GM04504 (cell line): ENCODE measurements around the gene CYTH2.
"Not testable (repeated sequence)": the region's sequence is repeated elsewhere in the genome, so short reads cannot be mapped to it uniquely, and the experiment has no call there.

Experiments
- DNase-seq: peaks from one replicate; pipeline ENCODE4 v3.0.0-alpha.2; 2012; ENCODE audit warnings: low read depth

Gene CYTH2

GRCh38 chr19:48477698-48478338 is 8.6 kb downstream of the CYTH2 start:
- no peak for DNase-seq

DNA sequence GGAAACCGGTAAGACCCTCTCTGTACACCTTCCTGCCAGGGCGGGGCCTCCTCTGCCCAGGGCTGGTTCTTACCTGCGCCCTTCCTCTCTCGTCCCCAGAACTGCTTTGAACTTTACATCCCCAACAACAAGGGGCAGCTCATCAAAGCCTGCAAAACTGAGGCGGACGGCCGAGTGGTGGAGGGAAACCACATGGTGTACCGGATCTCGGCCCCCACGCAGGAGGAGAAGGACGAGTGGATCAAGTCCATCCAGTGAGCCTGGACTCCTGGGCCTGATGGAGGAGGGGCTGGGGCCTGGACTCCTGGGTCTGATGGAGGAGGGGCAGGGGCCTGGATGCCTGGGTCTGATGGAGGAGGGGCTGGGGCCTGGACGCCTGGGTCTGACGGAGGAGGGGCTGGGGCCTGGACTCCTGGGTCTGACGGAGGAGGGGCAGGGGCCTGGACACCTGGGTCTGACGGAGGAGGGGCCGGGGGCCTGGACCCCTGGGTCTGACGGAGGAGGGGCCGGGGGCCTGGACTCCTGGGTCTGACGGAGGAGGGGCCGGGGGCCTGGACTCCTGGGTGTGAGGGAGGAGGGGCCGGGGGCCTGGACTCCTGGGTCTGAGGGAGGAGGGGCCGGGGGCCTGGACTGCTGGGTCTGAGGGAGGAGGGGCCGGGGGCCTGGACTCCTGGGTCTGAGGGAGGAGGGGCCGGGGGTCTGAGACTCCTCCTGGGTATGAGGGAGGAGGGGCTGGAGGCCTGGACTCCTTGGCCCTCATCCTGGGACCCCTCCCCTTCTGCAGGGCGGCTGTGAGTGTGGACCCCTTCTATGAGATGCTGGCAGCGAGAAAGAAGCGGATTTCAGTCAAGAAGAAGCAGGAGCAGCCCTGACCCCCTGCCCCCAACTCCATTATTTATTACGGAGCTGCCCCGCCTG is 9.4 kb downstream of the CYTH2 start:
- no peak for DNase-seq

- no peak for DNase-seq
Observed at GRCh38 chr19:48479686-48480085, 10.5 kb downstream of the CYTH2 start.

DNA sequence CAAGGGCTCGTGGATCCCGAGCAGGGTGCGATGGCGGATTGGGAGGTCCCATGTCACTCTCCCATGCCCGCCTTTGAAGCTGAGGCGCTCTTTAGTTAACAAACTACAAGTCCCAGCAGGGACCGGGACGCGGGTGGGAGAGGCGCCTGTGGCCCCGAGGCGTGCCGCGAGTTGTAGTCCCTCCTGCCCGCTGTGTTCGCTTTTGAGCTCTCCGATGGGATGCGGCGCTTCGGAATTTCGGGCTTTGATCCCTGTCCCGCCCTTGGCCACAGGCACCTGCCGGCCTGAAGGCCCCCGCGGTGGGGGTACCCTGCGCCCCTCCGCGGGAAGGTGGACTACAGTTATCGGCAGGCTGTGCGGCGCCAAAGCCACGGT is 11.0 kb downstream of the CYTH2 start:
- DNase-seq, result no peak

GRCh38 chr19:48480558-48481500 is 11.7 kb downstream of the CYTH2 start:
- no peak for DNase-seq

- no peak for DNase-seq
Observed at GRCh38 chr19:48481846-48482639, 12.9 kb downstream of the CYTH2 start.

DNA sequence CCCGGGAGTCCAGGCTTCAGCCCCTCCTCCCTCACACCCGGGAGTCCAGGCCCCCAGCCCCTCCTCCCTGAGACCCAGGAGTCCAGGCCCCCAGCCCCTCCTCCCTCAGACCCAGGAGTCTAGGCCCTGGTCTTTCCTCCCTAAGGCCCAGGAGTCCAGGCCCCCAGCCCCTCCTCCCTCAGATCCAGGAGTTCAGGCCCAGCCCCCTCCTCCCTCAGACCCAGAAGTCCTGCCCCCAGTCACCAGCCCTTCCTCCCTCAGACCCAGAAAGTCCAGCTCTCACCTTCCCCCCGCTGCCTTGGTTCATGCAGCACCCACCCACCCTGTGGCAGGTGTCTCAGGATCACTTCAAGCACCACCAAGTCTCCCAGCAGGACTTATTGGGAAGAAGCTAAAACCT is 14.1 kb downstream of the CYTH2 start:
- no peak for DNase-seq

GRCh38 chr19:48484247-48484893 is 15.2 kb downstream of the CYTH2 start:
- no peak for DNase-seq

- DNase-seq, result no peak
Observed at GRCh38 chr19:48484931-48485612, 15.9 kb downstream of the CYTH2 start.

DNA sequence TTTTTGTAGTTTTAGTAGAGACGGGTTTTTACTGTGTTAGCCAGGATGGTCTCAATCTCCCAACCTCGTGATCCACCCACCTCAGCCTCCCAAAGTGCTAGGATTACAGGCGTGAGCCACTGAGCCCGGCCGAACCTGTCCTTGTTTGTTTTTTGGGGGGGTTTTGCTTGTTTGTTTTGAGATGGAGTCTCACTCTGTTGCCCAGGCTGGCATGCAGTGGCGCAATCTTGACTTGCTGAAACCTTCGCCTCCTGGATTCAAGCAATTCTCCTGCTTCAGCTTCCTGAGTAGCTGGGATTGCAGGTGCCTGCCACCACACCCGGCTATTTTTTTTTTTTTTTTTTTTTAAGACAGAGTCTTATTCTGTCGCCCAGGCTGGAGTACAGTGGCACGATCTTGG is 17.5 kb downstream of the CYTH2 start:
- not testable (repeated sequence) for DNase-seq

- no peak for DNase-seq
Observed at GRCh38 chr19:48487544-48487943, 18.4 kb downstream of the CYTH2 start.

GRCh38 chr19:48487948-48488347 is 18.8 kb downstream of the CYTH2 start:
- DNase-seq, result peak; percentile 62

GRCh38 chr19:48488478-48488877 is 19.3 kb downstream of the CYTH2 start:
- DNase-seq, result not testable (repeated sequence)

GRCh38 chr19:48489608-48490216 is 20.5 kb downstream of the CYTH2 start:
- no peak for DNase-seq

GRCh38 chr19:48490981-48491792 is 22.0 kb downstream of the CYTH2 start:
- no peak for DNase-seq

- no peak for DNase-seq
Observed at GRCh38 chr19:48491793-48492123, 22.6 kb downstream of the CYTH2 start.

GRCh38 chr19:48492925-48493717 is 24.0 kb downstream of the CYTH2 start:
- DNase-seq, result peak; percentile 85

GRCh38 chr19:48493718-48494401 is 24.7 kb downstream of the CYTH2 start:
- no peak for DNase-seq
